HG03108 (cell line): Measurements from ENCODE around the gene NEURL1B.
"Not testable (repeated sequence)": the region's sequence is repeated elsewhere in the genome, so short reads cannot be mapped to it uniquely, and the experiment has no call there.

Experiments used
- ATAC-seq: cut with Tn5 transposase; IDR thresholded peaks from one replicate; pipeline ENCODE4 v1.9.1; 2021; ENCODE audit warnings: moderate library complexity; ENCODE audit not compliant: unreplicated experiment

Gene NEURL1B

DNA sequence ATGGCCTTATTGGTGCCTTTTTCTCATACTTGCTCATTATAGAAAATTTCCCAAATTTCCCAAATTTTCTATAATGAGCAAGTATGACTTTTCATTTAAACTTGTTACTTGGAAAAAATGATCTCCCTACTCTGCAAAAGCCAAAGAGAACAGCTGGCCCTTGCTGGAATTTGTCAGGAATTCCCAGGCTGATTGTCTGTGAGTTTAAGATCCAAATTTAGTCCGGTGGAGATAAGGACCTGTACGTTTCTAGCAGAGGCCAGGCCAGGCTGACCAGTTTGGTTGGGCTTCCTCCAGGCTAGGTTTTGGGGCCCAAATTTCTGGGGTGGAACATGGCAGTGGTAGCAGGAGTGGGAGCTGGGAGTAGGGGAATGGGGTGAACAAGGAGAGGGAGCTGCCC is 51.9 kb downstream of the NEURL1B start:
- no peak for ATAC-seq

DNA sequence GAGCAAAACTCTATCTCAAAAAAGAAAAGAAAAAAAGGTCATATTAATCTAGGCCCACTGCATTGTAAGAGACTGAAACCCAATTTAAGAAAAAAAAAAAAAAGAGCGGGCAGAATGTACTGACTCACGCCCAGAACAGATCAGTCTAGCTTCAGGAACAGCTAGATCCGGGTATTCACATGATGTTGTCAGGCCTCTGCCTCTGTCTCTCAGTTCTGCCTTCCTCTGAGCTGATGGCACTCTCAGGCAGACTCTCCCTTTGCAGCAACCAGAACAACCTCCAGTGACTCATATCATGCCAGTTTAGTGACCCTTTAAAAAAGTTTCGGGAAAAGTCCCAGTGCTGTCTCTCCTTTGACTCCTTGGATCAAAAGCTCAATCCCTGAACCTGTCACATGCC is 53.0 kb downstream of the NEURL1B start:
- ATAC-seq, result no peak

DNA sequence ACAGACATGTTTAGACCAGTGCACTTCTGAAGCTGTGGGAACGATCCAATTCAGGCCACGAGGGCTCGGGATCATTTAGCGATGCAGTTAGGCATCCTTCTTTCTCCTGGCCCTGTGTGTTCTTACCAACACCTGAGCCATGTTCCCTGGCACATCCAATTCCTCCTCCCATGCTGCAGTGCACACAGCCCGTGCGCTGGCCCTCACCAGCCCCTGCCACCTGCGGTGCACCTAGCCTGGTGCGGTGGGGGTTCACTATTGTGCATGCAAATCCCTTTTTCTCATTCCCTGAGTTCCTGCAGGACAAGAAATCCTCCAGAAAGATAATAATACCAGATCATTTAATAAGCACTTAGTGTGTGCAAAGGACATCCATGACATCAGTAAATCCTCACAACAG is 53.5 kb downstream of the NEURL1B start:
- ATAC-seq, result no peak

DNA sequence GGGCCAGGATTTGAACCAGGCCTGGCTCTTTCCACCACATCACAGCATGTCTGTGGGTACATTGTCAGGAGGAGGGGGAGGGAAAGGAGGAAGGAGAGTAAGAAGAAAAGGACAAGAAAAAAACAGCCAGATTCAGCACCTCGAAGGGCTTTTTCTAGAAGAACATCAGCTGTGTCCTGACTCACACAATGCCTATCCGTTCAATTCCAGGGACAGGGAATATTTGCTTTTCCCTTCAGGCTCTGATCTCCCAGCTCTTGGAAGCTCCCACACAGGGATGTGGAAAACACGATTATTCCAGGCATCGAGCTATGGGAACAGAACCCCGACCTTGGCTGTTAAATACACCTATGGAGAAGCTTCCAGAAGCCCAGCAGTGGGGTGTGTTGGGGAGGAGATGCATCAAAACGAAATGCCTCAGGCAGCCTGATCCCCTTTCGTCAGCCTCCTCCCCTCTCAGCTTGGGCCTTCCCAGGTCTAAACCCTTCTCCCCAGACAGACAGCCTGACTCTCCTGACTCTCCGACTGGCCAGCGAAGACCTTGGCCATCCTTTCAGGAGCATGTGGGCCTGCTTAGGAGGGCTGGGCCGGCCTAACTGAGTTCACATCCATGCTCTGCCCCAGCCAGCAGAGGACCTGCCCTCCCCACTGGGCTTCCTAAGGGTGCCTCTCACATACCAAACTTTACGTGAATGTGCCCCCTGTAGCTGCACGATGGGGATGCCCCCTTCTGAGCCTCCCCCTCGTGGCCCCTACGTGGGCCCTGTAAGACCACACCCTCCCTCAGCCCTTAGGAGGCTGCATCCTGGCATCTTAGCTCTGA is 54.4 kb downstream of the NEURL1B start:
- no peak for ATAC-seq

DNA sequence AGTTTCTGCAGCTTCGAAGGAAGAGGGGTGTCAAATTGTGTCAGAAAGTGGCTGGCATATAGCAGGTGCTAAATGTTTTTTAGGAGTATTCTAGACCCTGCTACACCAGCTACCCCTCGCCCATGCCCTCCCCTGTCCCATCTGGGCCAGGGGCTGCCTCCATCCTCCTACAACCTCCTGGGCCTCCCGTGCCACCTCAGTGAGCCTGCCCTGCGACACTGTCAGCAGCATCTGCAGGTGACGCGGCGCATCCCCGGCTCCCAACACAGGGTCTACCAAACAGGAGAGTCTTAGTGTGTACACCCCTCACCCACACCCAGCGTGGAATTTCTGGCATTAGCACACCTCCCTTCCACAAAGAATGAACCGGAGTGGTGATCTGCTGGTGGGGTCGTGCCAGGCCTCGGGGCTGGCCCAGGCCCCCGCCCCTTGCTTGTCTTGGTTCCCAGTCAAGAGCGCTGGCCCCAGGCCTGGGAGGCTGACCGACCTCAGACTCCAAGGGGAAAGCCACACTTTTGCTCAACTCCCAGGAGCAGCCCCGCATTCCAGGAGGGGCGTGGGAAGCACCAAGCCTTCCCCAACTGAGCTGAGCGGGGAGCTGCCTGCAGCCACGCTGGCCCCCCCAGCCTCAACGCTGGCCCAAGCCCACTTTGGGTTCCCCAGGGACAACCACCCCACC is 55.2 kb downstream of the NEURL1B start:
- no peak for ATAC-seq

DNA sequence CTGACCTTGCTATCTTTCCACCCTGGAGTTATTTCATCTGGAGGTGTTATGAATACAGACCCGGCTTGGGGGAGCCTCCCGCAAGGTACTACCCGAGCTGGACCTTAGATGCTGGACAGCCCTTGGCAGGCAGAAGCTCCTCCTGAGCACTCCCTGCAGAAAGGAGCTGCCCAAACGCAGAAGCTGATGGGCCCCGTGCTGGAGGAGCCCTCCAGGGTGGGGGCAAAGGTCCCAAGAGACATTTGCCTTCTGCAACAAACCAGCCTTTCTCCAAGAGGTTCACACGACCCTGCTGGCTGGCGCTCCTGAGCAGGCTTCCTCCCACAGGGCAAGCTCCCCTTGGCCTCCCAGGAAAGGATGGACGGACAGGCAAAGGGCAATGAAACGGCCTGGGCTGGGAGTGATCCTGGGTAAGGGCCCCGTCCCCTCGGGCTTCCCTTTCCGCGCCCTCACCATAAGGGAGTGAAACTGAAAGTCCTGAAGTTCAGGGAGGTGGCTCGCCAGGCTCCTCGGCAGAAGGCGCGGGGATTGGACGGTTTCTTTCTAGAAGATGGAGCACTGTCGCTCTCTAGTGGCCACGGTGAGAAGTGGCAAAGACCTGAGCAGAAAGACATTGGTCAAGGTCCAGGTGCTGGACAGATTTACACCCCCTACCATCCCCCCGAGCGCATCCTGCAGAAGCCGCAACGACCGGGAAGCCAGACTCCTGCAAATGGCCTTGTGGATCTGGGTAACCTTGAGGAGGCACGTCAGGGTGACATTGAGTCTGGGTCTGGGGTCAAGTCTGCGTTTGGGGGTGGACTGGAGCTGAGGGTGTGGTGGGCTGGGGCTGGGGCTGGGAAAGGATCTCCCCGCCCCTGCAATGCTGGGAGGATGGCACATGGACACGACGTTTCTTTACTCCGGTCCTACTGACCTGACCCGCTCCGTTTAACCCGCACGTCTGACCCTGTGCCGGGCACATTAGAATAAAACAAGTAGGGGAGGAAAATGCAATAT is 56.4 kb downstream of the NEURL1B start:
- ATAC-seq, result peak; percentile 83

DNA sequence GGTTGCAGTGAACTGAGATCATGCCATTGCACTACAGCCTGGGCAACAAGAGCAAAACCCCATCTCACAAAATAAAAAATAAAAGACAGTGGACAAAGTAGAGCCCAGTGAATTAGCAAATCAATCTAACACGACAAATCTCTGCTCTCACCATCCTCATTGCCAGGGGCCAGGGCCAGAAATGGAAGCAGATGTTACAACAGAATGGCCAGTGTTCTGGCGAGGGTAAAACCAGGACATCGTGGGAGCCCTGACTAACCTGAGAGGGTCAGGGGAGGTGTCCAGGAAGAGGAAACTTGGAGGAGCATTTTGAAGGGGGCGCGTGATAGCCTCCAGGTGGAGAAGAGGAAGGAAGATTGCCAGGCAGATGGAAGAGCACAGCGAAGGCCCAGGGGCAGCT is 58.4 kb downstream of the NEURL1B start:
- no peak for ATAC-seq

DNA sequence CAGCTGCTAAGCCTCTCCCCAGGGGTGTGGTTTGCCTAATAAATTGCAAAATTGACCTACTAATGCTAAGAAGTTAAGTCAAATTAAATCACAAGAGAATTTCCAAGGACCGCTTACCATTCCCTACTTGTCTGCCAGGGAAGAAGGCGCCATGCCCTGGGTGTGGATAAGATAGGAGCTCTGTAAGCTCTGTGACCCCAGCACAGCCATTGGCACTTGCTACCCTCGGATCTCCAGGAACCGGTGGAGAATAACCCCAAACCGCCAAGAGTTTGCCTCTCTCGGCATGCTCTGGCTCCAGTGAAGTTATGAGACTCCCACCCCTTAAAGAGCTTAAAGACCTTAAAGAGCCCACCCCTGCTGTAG is 58.9 kb downstream of the NEURL1B start:
- ATAC-seq, result no peak

DNA sequence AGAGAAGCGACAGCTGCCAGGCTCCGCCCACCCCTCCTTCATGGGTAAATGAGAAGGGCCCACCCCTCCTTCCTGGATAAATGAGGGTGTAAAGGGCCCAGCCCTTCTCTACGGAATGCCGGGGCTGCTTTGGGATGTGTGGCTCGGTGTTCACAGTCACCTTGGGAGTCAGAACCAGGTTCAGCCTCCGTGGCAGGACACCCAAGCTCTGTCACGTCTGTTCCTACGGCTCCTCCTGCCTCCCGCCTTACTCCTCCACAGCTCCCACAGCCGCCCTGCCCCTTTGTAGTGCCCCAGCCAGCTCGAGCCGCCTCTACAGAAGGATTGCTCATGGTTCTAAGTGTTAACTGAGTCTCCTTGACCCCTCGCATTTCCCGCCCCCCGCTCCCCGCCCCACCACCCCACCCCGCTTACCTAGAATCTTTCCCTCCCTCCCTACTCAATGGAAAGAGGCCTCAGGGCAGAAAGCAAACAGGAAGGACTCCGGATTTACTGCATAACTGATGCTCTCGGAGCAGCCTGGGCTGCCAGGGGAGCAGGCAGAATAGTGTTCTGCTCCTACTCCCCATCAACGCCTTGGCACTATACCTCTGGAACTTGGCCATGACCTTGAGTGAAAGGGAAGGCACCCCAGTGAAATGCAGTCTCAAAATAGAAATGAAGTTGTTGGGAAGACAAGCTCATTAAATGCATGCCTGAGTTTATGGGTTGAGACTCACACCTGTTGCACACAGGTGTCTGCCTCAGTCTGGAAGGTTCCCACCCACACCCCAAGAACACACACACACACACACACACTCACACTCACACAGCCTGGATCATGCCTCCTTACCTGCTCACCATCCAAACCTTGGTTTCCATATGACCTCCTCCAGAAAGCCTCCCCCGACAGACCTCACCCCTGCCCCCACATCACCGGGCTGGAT is 59.6 kb downstream of the NEURL1B start:
- no peak for ATAC-seq

DNA sequence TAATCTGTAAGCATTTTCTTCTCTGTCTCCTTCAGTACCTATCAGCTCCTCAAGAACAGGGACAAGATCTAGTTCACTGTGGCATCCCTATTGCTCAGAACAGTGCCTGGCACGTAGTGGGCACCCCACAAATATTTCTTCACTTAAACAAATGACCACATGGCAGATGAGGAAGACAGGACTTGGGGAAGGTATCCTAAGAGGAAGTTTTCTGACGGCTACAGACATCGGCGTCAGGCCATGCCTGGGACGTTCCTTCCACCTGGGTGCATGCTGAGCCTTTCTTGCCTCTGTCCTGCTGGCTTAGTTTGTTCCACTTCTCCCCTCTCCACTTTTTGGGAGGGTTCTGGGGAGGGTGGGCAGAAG is 60.2 kb downstream of the NEURL1B start:
- ATAC-seq, result no peak

DNA sequence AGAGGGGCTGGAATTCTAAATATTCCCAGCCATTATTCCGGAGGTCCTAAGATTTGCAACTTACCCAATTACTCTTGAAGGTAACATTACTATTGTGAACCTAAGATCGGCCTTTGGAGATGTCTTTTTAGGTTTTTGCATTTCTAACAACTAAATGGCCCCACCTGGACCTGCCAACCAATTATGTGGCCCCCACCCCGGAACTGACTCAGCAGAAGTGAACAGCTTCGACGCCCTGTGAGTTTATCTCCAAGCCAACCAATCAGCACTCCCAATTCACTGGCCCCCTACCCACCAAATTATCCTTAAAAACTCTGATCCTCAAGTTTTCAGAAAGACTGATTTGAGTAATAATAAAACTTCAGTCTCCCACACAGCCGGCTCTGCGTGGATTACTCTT is 62.9 kb downstream of the NEURL1B start:
- no peak for ATAC-seq

DNA sequence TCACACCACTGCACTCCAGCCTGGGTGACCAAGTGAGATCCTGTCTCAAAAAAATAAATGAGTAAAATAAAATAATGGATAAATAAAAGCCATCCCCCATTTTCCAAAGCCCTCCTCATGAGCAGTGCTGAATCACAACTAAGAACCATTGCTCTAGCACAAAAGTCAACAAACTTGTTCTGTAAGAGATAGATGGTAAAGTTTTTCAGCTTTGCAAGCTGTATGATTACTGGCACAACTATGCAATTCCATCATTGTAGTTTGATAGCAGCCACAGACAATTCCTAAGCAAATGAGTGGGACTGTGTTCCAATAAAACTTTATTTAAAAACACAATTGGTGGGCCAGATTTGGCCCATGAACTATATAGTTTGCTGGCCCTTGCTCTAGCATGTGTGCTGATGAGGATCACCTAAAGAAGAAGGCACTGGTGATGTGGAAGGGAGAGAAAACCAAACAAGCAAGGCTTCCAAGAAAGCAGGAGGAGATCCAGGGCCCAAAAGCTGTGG is 64.6 kb downstream of the NEURL1B start:
- no peak for ATAC-seq

DNA sequence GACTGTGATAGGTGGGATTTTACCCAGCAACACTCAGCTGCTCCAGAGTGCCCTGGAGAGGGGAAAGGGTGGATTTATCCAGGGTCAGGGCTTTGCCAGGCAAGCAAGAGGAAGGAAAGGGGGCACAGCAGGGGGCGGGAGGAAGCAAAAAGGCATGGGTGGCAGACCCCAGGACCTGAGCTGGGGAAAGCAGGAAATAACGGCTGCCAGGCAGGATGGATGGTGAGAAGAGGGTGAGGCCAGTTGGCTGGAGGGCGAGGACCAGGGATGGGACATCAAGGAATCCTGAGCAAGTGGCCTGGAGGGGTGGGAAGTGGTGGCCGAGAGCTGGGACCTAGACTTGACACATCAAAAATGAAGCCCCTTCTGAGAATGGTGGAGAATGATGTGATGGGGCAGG is 65.7 kb downstream of the NEURL1B start:
- ATAC-seq, result no peak

DNA sequence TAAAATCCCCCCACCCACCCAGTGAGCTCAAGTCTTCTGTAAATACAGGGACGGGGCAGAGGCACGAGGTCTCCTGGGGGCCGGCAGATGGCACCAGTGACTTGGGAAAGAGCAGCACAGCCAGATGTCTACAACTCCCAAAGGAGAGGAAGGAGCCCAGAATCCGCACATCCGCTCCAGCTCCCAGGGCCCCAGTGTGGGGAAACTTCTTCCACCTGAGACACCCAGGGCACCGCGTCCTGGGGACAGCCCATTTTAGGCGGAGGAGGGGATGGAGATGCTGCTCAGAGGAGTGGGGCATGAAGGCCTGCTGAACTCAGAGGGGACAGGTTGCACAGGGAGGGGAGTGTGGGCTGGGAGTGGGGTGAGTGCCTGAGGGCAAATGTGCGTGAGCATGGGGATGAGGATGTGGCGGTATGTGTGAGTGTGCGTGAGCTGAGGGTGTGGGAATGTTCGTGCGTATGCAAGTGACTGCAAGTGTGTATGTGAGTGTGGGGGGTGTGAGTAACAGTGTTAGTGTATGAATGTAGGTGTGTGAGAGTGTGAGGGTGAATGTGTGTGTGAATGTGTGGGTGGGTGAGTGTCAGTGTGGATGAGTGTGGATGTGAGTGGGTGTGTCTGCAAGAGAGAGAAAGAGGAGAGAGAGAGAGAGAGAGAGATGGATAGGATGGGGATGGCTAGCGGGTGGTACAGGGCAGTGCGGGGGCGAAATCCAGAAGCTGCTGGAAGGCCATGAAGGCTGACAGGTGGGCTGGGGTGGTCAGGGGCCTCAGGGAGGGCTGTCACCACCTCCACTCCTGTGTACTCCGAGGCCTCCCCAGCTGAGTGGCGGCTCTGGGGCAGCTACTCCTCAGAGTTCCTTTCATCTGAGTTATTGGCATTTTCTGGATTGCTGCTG is 66.5 kb downstream of the NEURL1B start:
- ATAC-seq, result no peak

DNA sequence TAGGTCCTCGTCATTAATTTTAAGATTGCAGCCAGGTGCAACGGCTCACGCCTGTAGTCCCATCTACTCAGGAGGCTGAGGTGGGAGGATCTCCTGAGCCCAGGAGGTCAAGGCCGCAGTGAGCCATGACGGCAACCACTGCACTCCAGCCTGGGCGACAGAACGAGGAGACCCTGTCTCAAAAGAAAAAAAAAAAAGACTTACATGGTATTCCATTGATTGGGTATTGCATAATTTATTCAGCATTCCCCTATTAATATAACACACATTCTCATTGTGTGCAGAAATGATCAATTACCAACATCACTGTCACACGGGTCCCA is 67.1 kb downstream of the NEURL1B start:
- ATAC-seq, result no peak

DNA sequence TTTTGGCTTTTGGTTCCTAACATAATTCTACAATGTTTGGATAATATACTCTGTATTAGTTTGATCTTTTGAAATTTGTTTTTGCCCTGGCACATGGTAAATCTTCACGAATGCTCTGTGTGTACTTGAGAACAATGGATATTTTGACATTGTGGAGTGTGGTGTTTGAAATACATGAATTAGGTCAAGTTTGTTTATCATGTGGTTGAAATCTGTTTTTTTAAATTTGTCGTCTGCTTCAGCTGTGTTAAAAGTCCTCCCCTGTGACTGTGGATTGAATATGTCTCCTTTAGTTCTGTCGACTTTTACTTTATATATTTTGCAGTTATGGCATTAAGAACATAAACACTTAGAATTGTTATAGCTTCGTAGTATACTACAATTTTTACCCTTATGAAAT is 69.6 kb downstream of the NEURL1B start:
- ATAC-seq, result no peak

DNA sequence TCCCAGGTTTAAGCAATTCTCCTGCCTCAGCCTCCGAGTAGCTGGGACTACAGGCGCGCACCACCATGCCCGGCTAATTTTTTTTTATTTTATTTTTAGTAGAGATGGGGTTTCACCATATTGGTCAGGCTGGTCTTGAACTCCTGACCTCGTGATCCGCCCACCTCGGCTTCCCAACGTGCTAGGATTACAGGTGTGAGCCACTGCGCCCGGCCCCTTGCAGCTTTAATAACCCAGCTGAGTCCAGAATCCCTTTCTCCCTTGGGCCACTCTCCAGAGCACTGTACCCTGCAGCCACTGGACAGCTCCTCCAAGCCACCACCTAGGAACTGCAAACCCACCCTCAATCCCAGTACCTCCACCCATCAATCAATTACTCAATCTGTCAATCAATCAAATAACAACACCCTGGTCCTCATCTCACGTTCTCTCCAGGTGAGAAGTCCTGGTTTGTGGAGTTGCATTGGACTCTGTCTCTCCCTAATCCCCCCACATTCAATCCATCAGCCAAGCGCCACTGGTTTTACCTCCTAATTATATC is 70.3 kb downstream of the NEURL1B start:
- not testable (repeated sequence) for ATAC-seq

DNA sequence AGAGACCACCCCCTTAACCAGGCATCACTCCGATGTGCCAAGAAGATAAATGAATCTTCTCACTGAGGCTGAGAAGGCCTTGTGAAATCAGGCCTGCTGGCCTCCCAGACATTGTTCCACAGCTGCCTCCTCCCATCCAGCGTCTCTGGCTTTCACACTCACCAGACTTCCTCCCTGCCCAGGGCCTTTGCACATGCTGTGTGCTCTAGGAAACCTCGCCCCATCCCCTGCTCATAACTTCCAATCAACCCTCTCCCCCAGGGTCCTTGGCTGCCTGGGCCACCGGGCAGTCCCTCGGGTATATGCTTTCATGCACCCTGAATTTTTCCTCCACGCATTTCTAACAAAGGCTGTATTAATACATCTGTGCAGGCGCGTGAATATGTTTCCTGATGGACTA is 71.5 kb downstream of the NEURL1B start:
- no peak for ATAC-seq
